HG03175 (cell line): Measurements from ENCODE around the gene CFAP97.
"Not testable (repeated sequence)": the region's sequence is repeated elsewhere in the genome, so short reads cannot be mapped to it uniquely, and the experiment has no call there.

Source experiments
- ATAC-seq: cut with Tn5 transposase; IDR thresholded peaks from one replicate; pipeline ENCODE4 v1.9.1; 2021; ENCODE audit warnings: mild to moderate bottlenecking, moderate library complexity; ENCODE audit not compliant: unreplicated experiment

CFAP97 gene

DNA sequence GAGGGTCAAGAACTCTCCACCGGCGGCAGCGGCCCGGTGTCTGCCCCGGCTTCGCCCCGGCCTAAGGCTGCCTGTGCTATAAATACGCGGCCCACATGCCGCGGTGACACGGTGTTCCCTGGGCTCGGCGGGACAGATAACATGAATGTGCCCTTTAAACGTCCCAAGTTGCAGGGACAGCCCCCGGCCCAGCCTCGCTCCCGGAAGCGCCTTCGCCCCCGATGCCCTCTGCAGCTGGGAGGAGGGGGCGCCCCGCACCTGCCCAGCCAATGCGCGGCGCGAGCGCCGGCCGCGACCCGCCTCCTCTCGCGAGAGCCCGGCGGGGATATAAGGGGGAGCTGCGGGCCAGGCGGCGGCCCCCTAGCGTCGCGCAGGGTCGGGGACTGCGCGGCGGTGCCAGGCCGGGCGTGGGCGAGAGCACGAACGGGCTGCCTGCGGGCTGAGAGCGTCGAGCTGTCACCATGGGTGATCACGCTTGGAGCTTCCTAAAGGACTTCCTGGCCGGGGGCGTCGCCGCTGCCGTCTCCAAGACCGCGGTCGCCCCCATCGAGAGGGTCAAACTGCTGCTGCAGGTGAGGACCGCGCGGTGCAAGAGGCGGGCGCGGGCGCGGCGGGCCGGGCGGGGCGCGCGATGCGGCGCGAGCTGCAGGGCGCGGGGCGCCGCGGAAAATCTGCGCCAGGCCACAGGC lies 60.7 kb downstream of the CFAP97 start, which contains the start of gene SLC25A4:
Gene SLC25A4, plus strand, starts transcription at position 355 of the 689 bp plus-strand sequence. Its CDS starts 107 bp downstream, at position 462.
- ATAC-seq = peak; percentile 97

DNA sequence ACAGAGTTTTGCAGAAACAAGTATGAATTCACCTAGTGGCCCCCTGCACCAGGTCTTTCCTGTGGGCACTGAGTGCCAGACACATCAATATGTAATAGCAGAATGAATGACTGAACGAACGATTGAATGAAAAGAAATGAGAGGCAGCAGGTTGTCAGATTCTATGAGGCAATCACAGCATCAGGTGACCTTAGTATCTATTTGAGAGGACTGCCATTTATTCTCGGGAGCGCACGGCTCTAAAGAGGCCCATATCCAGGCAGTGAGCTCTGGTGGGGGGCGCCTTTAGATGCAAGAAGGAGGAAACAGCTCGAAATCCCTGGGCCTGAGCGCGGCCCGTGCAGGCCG lies 61.3 kb downstream of the CFAP97 start:
- ATAC-seq = peak; percentile 23

DNA sequence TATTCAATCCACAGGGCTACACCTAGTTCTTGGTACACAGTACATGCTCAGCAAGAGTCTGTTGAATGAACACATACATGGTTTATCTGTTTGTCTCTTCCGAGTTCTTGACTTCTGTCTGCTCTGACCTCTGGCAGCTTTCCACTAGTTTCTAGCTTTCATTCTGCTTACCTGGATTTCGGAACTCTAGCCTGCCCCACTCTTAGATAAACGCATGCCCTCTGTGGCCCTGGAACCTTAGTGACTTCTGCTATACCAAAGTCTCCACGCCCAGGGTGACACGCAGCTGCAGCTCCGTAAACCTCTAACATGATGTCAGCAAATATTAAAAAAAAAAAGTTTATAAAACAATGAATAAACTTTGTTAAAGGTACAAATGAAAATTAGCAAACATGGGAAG lies 62.0 kb downstream of the CFAP97 start:
- no peak for ATAC-seq

DNA sequence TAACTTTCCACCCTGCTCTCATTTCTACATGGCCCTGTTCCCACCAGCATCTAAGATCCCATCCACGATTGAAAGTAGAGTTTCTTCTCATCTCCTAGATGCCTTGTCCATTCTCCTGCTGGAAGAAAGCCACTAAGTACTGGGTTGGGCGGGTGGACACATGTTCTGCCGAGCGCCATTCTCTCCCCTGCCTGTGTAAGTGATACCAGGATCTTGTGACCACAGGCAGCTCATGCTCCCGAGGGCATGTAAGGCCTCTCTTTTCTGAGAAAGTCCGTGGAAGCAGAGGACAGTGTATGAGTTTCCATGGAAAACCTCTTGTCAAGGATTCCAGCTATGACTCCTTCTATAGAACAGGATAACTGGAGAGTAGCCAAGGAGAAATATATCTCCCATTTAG lies 64.1 kb downstream of the CFAP97 start:
- ATAC-seq = no peak

DNA sequence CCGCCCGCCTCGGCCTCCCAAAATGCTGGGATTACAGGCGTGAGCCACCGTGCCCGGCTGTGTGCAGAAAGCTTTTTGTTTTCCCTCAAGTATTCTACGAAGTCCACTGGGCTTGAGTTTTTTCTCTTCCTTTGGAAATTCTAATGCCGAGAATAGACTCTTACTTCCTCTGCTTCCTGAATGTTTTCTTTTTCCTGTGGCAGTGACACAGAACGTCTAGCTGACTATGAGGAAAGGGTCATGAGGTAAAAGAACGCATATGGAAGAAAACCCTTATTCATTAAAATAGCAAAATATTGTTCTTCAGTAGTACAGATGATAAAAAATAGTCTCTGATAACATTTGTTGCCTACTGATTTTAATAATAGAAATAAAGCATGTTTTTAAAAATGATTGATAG lies 65.6 kb downstream of the CFAP97 start:
- ATAC-seq = no peak

DNA sequence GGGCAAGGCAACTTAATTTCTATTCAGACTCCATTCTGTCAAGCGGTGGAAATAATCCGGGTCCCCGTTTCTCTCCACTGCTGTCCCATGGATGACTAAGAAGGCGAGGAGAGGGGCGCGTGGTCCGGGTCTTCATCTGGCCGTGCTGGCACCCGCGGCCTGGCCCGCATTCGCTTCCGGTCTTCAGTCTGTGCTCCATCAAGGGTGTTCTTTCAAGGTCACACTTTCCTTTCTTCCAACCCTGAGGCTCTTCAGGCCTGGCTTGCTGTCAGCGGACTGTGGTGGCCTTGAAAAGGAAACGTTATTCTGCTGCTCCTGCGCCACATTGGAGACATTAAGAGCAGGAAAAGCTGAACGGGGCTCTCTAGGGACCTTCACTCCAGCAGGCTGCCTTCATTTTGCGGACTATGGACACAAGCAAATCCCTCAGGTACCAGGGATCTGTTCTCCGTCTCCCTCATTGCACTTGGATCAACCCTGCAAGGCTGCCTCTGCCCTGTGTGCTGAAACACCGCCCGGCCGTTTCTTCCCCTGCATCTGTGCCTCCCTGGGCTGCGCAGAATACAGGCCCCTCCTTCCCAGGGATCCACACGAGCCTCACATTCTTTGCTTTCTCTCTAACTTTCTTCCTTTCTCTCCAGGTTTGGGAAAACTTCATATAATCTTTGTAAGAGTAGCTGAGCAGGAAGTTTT lies 66.4 kb downstream of the CFAP97 start:
- ATAC-seq = no peak

DNA sequence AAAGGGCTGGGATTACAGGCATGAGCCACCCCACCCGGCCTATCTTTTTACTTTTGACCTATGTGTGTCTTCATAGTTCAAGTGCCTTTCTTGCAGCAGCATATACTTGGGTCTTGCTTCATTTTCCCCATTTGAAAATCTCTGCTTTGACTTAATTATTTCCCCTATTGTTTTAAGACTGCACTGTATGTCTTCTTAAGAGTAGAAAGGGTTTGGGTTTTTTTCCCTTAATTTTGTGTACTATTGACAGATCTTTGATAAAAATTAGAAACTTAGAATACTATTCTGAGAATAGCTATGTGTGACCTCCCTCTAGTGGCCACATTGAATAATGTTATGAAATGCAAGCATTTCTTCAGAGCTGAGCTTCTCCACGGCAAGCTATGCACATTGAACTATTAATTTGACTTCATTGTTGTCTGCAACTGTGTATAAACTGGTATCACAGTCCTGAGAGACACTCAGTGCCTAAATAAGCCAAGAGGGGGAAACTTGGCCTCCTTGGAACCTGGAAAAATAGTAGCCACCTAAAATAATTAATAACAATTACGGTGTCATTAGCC lies 69.4 kb downstream of the CFAP97 start:
- peak; percentile 71 for ATAC-seq

DNA sequence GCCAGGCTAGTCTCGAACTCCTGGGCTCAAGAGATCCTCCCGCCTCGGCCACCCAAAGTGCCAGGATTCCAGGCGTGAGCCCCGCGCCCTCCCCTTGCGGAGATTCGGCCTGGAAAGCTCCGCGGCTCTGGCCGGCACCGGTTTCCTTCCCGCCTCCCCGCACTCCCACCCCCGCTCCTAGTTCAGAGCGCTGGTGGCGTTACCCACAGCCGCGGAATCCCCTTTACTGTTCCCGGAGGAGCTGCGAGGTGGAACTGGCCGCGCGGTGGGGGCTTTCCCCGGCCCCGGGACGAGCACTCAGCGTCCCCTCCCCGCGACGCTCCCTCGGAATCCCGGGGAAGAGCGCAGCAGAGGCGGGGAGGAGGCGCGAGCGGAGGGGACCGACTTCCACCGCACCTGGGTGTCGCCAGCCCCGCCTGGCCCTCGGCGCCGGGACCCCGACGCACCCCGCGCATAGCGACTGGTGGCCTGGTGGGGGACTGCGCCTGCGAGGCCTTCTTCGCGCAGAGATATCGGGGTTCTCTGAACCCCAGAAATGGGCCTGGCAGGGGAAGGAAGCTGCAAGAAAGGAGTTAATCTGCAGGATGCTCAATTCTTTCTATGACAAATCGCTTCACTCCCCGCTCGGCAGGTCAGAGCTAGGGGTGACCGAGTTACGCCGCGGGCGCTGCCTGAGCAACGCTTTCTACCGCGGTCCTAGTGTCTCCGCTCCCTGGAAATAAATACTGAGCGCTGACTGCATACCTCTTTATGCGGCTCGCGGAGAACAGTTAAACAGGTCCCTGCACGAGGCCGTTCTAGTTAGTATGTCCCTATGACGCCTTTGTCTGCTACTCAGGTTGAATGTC lies 75.3 kb downstream of the CFAP97 start:
- ATAC-seq = peak; percentile 75

DNA sequence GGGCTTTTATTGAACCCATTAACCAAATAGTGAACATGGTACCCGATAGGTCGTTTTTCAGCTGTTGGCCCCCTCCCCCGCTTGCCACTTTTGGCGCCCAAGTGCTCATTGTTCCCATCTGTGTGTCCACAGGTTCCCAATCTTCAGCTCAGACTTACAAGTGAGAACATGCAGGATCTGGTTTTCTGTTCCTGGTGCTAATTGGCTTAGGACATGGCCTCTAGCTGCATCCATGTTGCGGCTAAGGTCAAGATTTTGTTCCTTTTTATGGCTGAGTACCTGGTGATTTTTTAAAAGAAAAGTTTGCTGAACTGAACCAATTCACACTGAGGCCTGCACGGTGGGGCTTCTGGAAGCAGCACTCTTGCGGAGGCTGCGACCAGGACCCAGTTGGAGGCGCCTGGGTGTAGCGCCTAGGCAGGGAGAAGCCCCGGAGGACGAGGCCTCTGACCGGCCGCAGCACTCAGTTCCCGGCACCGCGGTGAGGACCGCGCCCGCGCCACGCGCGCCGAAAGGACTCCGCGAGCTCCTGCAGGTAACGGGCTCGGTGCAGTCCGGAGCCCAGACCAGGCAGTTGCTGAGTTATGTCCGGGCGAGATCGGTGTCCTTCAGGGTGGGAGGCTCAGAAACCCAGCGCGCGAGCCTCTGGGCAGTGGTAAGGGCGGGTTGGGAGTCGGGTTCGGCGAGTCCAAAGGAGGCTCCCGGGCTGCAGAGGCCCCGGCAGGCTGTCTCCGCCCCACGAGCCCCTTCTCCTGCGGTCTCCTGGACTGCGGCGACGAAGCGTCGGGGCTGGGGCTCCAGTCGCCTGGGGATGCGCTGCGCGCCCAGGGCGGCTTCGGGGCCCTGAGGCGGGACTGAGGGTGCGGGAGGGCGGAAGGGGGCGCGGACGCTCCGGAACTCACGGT lies 76.5 kb downstream of the CFAP97 start:
- no peak for ATAC-seq

DNA sequence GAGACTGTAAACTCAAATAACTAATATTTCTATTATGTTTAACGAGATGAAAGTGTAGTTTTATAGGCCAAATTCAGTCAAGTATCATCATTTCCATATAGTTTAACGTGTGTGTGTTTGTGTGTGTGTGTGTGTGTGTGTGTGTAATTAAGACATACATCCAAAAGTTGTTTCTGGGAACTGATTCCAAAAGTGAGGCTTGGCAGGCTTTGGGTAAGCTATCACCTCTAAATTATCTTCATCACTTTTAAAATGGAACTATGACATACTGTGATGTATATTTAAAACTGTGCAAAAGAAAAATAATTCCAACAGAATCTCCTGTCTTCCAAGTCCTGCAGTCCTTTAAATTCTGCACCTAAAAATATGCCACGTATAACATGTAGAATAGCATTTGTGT lies 79.8 kb downstream of the CFAP97 start:
- no peak for ATAC-seq

DNA sequence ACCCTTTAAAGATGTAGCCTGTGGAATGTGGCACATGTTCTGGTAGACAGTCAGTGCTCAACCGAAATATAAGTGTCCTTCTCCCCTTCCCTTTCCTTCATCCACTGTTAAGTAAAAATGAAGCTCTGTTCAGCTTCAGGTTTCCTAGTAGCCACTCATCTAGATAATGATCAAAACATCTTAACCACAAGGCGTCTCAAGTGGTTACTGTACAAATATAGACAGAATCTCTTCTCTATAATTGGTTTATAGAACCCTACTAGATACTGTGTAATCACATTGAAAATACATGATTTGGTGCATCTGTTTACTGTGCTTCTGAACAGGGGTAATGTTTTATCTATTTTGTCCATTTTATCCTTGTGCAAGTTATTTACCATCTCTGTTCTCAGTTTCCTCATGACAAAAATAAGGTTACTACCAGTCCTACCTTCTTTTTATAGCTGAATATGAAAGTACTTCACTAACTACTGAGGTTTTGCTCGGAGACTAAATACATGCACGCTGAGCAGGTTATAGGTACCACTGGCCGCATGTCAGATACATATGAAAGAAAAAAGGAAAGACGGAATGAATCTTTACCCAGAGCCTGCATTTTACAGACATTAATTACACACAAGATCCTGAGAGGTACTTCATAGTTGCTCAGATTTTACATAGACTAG lies 81.0 kb downstream of the CFAP97 start:
- peak; percentile 75 for ATAC-seq

DNA sequence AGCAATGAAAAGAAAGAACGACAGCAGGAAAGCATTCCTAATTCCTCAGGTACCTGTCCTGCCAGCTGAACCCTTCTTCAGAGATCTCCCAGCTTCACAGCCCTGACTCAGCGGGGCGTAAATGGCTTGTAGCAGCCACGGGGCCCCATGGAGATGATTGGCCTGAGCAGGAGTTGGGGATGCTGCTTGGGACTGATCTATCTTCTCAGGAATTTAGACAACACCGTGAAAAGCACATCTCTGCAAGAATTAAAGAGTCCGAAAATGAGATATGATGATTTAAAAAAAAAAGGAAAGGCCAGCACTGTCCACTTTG lies 83.2 kb downstream of the CFAP97 start:
- ATAC-seq = no peak

DNA sequence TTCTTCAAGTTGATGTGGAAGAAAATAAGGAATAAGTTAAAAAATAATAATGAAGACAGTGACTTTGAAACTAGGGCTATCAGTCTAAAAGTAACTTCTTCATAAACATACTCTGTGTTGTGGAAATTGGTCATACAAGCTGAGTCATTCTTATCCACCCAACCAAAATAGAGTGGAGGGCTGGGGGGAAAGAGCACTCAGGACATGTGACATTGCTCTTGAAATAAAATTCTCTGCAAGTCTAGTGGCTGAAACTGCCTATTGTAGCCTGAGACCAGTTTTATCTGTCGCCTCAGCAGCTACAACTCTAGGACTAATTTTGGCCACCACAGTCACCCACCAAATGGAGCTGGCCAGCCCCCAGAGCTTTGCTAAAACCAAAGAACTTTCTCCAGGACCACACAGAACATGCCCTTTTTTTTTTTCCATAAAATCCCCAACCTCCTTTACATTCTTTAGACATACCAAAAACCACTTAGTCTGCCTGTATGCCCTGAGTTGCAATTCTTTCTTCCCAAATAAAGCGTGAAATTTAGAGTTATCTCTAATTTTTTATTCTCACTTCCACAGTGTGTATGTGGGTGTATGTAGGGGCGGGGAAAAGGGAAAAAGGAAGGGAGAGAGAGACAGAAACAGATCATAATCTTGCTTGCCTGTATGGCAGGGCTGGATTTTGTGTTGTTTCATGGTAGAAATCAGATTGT lies 83.7 kb downstream of the CFAP97 start:
- ATAC-seq = no peak

DNA sequence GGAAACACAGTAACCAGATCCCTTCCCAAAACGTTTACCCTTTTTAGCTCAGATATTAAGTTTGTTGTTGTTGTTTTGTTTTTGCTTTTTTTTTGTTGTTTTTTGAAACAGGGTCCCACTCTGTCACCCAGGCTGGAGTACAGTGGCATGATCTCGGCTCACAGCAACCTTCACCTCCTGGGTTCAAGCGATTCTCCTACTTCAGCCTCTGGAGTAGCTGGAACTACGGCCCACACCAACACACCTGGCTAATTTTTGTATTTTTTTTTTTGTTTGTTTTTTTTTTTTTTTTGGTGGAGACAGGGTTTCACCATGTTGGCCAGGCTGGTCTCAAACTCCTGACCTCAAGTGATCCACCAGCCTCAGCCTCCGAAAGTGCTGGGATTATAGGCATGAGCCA lies 84.3 kb downstream of the CFAP97 start:
- not testable (repeated sequence) for ATAC-seq

DNA sequence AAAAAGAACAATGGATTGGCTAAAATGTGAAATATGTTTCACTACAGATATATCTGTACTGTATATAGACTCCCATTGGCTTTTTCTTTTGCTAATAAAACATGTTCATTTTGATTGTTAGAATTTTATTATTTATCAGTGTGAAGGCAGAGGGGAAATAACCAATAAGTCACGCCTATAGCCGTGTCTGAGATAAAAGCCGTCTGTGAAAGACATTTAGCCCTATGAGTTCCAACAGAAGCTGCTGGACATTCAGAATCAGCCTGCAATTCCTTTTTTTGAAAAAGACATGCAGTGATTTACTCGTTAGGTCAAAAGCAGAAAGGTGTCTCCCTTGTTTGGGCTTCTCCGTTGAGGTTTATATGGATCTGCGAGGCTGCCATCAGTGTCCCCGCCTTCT lies 84.9 kb downstream of the CFAP97 start:
- ATAC-seq = no peak

DNA sequence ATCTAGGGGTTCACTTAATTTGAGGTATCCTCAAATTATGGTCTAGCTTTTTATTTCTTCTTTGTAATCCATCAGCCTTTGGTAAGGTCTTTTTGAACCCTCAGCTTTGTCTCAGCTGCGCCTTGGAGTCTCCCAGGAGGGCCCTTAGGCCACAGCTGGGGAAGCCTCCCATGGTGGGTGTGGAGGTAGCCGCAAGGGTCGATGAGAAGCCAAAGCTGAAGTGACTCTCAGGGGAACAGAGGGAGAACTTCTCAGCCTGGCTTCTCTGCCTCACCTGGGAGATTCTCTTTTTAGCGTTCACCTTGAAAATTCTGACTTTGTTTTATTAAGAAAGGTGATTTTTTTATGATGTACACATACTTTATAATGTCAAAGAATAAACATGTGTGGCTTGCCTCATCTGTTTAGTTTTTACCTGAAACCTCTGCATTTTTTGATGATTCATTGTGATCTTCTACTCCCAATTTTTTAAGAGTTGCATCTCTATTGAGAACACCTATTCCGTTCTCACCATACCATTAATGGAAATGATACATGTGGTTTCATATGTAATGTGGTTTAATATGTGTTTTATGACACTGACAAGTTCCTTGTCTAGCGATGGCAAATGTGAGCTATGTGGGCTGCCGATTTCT lies 86.4 kb downstream of the CFAP97 start:
- ATAC-seq = no peak

DNA sequence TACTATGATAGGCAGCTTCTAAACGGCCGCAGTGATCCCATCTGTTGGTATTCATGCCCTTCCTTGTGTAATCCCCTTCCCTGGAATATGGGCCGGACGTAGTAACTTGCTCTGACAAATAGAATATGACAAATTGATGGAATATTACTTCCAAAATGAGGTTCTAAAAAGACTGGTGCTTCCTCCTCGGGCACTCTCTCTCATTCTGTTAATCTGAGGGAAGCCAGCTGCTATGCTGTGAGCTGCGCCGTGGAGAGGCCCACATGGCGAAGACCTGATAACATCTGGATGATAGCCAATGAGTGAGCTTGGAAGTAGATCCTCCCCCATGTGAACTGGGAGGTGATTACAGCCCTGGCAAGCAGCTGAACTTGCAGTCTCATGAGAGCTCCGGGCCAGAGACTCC lies 88.0 kb downstream of the CFAP97 start:
- ATAC-seq = no peak

DNA sequence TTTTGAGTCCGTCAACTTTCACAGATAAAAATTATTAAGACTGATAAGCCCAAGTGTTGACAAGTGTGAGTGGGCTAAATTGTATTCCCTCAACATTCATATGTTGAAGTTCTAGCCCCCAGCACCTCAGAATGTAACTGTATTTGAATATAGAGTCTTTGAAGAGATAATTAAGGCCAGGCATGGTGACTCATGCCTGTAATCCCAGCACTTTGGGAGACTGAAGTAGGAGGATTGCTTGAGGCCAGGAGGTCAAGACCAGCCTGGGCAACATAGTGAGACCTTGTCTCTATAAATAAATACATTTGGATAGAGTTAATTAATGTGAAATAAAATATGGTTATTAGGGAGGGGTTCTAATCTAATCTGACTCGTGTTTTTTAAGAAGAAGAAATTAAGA lies 90.5 kb downstream of the CFAP97 start:
- no peak for ATAC-seq

DNA sequence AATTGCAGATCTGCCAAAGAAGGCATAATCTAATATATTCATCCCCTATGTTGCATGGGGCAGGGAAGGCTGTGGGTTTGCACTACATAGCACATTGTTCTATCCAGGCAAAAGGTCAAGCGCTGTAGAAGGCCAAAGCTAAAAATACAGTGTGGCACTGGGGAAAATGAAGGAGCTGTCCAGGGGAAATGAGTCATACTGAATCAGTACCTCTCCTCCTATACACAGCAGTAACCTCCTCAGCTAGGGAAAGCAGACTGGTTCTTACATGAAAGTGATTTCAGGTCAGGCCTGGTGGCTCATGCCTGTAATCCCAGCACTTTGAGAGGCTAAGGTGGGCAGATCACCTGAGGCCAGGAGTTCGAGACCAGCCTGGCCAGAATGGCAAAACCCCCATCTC lies 91.7 kb downstream of the CFAP97 start:
- ATAC-seq = no peak
